T-helper 9 cell (primary cell): ENCODE data around the gene TCERG1L.

Experiments used
- DNase-seq: peaks from one replicate; pipeline ENCODE4 v3.0.0-alpha.2; 2020

Gene TCERG1L

GRCh38 chr10:131095313-131095580, 216.3 kb downstream of the TCERG1L start:
- DNase-seq, result no peak

- DNase-seq, result no peak
Observed at GRCh38 chr10:131094527-131095312, 216.8 kb downstream of the TCERG1L start.

- no peak for DNase-seq
Observed at GRCh38 chr10:131093795-131094366, 217.6 kb downstream of the TCERG1L start.

GRCh38 chr10:131093346-131093745, 218.2 kb downstream of the TCERG1L start:
- DNase-seq, result no peak

GRCh38 chr10:131092876-131093275, 218.6 kb downstream of the TCERG1L start:
- no peak for DNase-seq

GRCh38 chr10:131092386-131092785, 219.1 kb downstream of the TCERG1L start:
- no peak for DNase-seq

- no peak for DNase-seq
Observed at GRCh38 chr10:131091682-131092081, 219.8 kb downstream of the TCERG1L start.

GRCh38 chr10:131090761-131091661, 220.5 kb downstream of the TCERG1L start:
- DNase-seq, result no peak

GRCh38 chr10:131089861-131090260, 221.7 kb downstream of the TCERG1L start:
- DNase-seq, result no peak

- no peak for DNase-seq
Observed at GRCh38 chr10:131089150-131089549, 222.4 kb downstream of the TCERG1L start.

GRCh38 chr10:131088619-131089018, 222.9 kb downstream of the TCERG1L start:
- DNase-seq, result no peak

GRCh38 chr10:131087464-131088215, 223.9 kb downstream of the TCERG1L start:
- no peak for DNase-seq

- no peak for DNase-seq
Observed at GRCh38 chr10:131086511-131086910, 225.0 kb downstream of the TCERG1L start.

- DNase-seq, result no peak
Observed at GRCh38 chr10:131086094-131086493, 225.4 kb downstream of the TCERG1L start.

- no peak for DNase-seq
Observed at GRCh38 chr10:131085091-131085860, 226.2 kb downstream of the TCERG1L start.

- no peak for DNase-seq
Observed at GRCh38 chr10:131084791-131085090, 226.8 kb downstream of the TCERG1L start.

- no peak for DNase-seq
Observed at GRCh38 chr10:131083915-131084790, 227.4 kb downstream of the TCERG1L start.

GRCh38 chr10:131082991-131083481, 228.5 kb downstream of the TCERG1L start:
- DNase-seq, result no peak

GRCh38 chr10:131082201-131082850, 229.2 kb downstream of the TCERG1L start:
- no peak for DNase-seq

GRCh38 chr10:131081786-131082185, 229.7 kb downstream of the TCERG1L start:
- no peak for DNase-seq

GRCh38 chr10:131081376-131081775, 230.1 kb downstream of the TCERG1L start:
- no peak for DNase-seq
